Keratinocyte (primary cell): ENCODE measurements around the gene SMYD3. TPM values are rescaled to one million over a fixed set of nuclear protein-coding genes. Genes with fewer than 3 reads are reported as not detected.

Source experiments
- DNase-seq: peaks from one replicate; pipeline ENCODE4 v3.0.0-alpha.2; 2011; ENCODE audit warnings: low read depth, missing footprints, low spot score
- FAIRE-seq: peaks from 2 replicates; lab custom pipeline; 2011; peaks lifted over from hg19 to GRCh38; lab: Jason Lieb, UNC
- H2AFZ ChIP-seq: 2 replicates; pipeline ENCODE4 v1.6.0; 2012; ENCODE audit warnings: low read length, control low read depth, inconsistent platforms; ENCODE audit not compliant: control insufficient read depth
- H3K27ac ChIP-seq: 2 replicates; pipeline ENCODE4 v1.5.1; 2011; ENCODE audit warnings: low read length; ENCODE audit not compliant: control insufficient read depth, insufficient read depth
- H3K27me3 ChIP-seq: 3 replicates; pipeline ENCODE4 v1.6.0; 2011; ENCODE audit warnings: low read length; ENCODE audit not compliant: control insufficient read depth, insufficient read depth; ENCODE audit errors: extremely low read depth
- H3K36me3 ChIP-seq, 2 experiments: 2 replicates in 1 of 2; 3 replicates in 1 of 2; pipeline ENCODE4 v1.5.1; 2011; ENCODE audit warnings: low read length in 2 of 2, mild to moderate bottlenecking in 1 of 2; ENCODE audit not compliant: control insufficient read depth in 2 of 2, insufficient read depth in 2 of 2; ENCODE audit errors: extremely low read depth in 1 of 2
- H3K4me1 ChIP-seq: 3 replicates; pipeline ENCODE4 v1.5.1; 2011; ENCODE audit warnings: low read length; ENCODE audit not compliant: control insufficient read depth, insufficient read depth; ENCODE audit errors: extremely low read depth
- H3K4me2 ChIP-seq: 3 replicates; pipeline ENCODE4 v1.6.0; 2011; ENCODE audit warnings: low read depth, low read length; ENCODE audit not compliant: control insufficient read depth, insufficient read depth; ENCODE audit errors: extremely low read depth
- H3K4me3 ChIP-seq, 3 experiments: fragments of 200-600 bp in 1 of 3; sonication (generic) in 1 of 3; 2 replicates in 2 of 3; 3 replicates in 1 of 3; pipeline ENCODE4 v1.5.1; 2011 to 2016; ENCODE audit warnings: low read length in 3 of 3, mild to moderate bottlenecking in 3 of 3, control low read depth in 2 of 3, inconsistent platforms in 1 of 3, low read depth in 1 of 3, mixed read lengths in 1 of 3, mixed run types in 1 of 3, moderate library complexity in 1 of 3; ENCODE audit not compliant: control insufficient read depth in 2 of 3, insufficient read depth in 2 of 3; ENCODE audit errors: extremely low read depth in 1 of 3
- H3K79me2 ChIP-seq: 2 replicates; pipeline ENCODE4 v1.6.0; 2012; ENCODE audit warnings: low read length; ENCODE audit not compliant: control insufficient read depth, insufficient read depth
- H3K9ac ChIP-seq: 3 replicates; pipeline ENCODE4 v1.6.0; 2011; ENCODE audit warnings: low read length; ENCODE audit not compliant: control insufficient read depth, insufficient read depth; ENCODE audit errors: extremely low read depth
- H3K9me1 ChIP-seq: 3 replicates; pipeline ENCODE4 v1.6.0; 2011; ENCODE audit warnings: low read length; ENCODE audit not compliant: control insufficient read depth, insufficient read depth; ENCODE audit errors: extremely low read depth
- H3K9me3 ChIP-seq: 2 replicates; pipeline ENCODE4 v1.5.1; 2012; ENCODE audit warnings: low read depth, low read length; ENCODE audit not compliant: control insufficient read depth
- H4K20me1 ChIP-seq: 3 replicates; pipeline ENCODE4 v1.6.0; 2011; ENCODE audit warnings: low read length; ENCODE audit not compliant: control insufficient read depth, insufficient read depth; ENCODE audit errors: extremely low read depth
- EZH2 ChIP-seq: IDR thresholded peaks from one replicate; pipeline ENCODE4 v1.6.1; 2012; ENCODE audit warnings: inconsistent platforms, mild to moderate bottlenecking, low read length, moderate library complexity
- dilution Hi-C: fragments of 300-500 bp; cut with MboI; formaldehyde crosslinking; loops from one replicate; pipeline ENCODE4 v1.7.0; 2020; ENCODE audit warnings: low sequenced_read_pairs; ENCODE audit not compliant: extremely low pct_ligation_motif_present
- polyA plus RNA-seq, 5 experiments: library from polyadenylated mRNA; depleted of rRNA in 3 of 5; stranded (reverse) in 3 of 5; stranded (forward) in 1 of 5; unstranded in 1 of 5; fragments of >200 nt; gene quantifications; 1 replicate in 1 of 5; 2 replicates in 3 of 5; 3 replicates in 1 of 5; pipeline versions ENCODE4 v1.2.1 to v1.2.3, GENCODE V29; 2011 to 2012; ENCODE audit warnings: missing spikeins in 2 of 5, low read depth in 1 of 5, low replicate concordance in 1 of 5
- TF ChIP-seq, protein P1 (sequence below), 3 experiments: IDR thresholded peaks in 1 of 3; conservative IDR thresholded peaks in 1 of 3; optimal IDR thresholded peaks in 1 of 3; 2 replicates in 2 of 3; 3 replicates in 1 of 3; pipeline versions ENCODE3 to v1.5.1; 2011; ENCODE audit warnings: low read length in 3 of 3, mild to moderate bottlenecking in 3 of 3, moderate library complexity in 2 of 3, control low read depth in 1 of 3, inconsistent platforms in 1 of 3; ENCODE audit not compliant: insufficient read depth in 2 of 3; ENCODE audit errors: extremely low read depth in 1 of 3

The SMYD3 gene
- polyA plus RNA-seq, 1 donor (not counting 4 experiments of a cell fraction or from before 2014, with no cell fraction given) = 31.0 TPM

DNA sequence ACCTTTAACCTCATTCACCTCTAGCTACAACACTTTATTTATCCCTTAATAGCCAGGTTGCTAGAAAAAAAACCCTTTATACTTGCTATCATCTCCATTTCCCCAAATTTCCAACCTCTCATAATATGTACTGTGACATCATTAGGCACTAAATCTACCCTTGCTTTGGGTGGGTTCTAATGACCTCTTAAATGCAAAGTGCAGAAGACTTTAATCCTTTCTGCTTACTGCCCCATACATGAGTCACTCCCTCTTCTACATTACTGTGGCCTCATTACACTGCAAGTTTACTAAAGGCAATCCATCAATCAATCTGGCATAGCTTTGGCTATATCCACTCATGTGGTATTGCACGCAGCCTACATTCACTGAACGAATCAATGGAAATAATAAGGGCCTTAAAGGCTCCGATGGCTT lies 353.3 kb downstream of the SMYD3 start:
- H3K9me3 ChIP-seq = no peaks in the 10 kb centered on the region
- no peaks in the 10 kb centered on the region for H3K36me3 ChIP-seq
- no peaks in the 10 kb centered on the region for H3K9me1 ChIP-seq
- no peak for TF ChIP-seq EZH2
- TF ChIP-seq, protein P1, sequence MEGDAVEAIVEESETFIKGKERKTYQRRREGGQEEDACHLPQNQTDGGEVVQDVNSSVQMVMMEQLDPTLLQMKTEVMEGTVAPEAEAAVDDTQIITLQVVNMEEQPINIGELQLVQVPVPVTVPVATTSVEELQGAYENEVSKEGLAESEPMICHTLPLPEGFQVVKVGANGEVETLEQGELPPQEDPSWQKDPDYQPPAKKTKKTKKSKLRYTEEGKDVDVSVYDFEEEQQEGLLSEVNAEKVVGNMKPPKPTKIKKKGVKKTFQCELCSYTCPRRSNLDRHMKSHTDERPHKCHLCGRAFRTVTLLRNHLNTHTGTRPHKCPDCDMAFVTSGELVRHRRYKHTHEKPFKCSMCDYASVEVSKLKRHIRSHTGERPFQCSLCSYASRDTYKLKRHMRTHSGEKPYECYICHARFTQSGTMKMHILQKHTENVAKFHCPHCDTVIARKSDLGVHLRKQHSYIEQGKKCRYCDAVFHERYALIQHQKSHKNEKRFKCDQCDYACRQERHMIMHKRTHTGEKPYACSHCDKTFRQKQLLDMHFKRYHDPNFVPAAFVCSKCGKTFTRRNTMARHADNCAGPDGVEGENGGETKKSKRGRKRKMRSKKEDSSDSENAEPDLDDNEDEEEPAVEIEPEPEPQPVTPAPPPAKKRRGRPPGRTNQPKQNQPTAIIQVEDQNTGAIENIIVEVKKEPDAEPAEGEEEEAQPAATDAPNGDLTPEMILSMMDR (optimal IDR thresholded peaks at IDR 0.05 in 1 of 3, IDR thresholded peaks at IDR 0.05 in 1 of 3, conservative IDR thresholded peaks at IDR 0.05 in 1 of 3; ENCODE audit: extremely low read depth in 1 of 3, insufficient read depth in 2 of 3, low read length in 3 of 3) = no peak
- DNase-seq (no peak), FAIRE-seq (no peak)
- peaks cover under 1% of the 10 kb centered on the region for H3K4me1 ChIP-seq
- H3K27me3 ChIP-seq = no peaks in the 10 kb centered on the region
- no peak overlapping the region for H3K4me3 ChIP-seq
- no peak overlapping the region for H3K9ac ChIP-seq
- dilution Hi-C loops = no loop called here
- H3K79me2 ChIP-seq = no peaks in the 10 kb centered on the region
- H3K4me2 ChIP-seq = no peak overlapping the region
- no peaks in the 10 kb centered on the region for H4K20me1 ChIP-seq
- H2AFZ ChIP-seq = no peak overlapping the region
- no peak overlapping the region for H3K27ac ChIP-seq

DNA sequence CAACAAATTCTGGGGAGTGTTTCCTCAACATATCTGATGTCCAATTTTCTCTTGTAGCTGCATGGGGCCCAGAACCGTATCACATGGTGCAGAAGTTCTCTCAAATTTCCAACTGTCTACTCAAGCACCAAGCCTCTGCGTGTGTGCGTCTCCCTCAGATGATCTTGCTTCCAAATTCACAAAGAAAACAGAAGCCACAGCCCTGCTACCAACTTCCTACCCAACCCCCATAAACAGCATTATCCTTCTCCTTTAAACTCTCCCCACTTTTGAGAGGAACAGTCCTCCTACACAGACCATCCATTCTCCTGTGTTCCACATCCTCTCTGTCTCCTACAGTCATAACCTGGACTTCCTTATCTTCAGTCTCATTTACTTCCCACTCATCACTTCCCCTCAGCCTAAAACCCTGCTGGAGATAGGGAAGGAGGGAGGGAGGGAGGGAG lies 354.1 kb downstream of the SMYD3 start:
- H3K9me3 ChIP-seq = no peaks in the 10 kb centered on the region
- no peaks in the 10 kb centered on the region for H3K9me1 ChIP-seq
- no peak overlapping the region for H3K27ac ChIP-seq
- H3K4me1 ChIP-seq = no peaks in the 10 kb centered on the region
- H3K36me3 ChIP-seq = peaks cover 0 to 1% of the 10 kb centered on the region in 2 experiments
- no peaks in the 10 kb centered on the region for H3K79me2 ChIP-seq
- no peak overlapping the region for H3K4me3 ChIP-seq
- DNase-seq (no peak), FAIRE-seq (no peak)
- H4K20me1 ChIP-seq = no peaks in the 10 kb centered on the region
- no peak overlapping the region for H3K9ac ChIP-seq
- H2AFZ ChIP-seq = no peak overlapping the region
- H3K27me3 ChIP-seq = no peaks in the 10 kb centered on the region
- dilution Hi-C loops = no loop called here
- TF ChIP-seq, protein P1 (optimal IDR thresholded peaks at IDR 0.05 in 1 of 3, IDR thresholded peaks at IDR 0.05 in 1 of 3, conservative IDR thresholded peaks at IDR 0.05 in 1 of 3; ENCODE audit: extremely low read depth in 1 of 3, insufficient read depth in 2 of 3, low read length in 3 of 3) = no peak
- no peak for TF ChIP-seq EZH2
- no peak overlapping the region for H3K4me2 ChIP-seq
